H1 (cell line): Measurements from ENCODE around the gene HARS1. TPM values are rescaled to one million over a fixed set of nuclear protein-coding genes. Genes with fewer than 3 reads are reported as not detected.

Experiments used
- CBX5 ChIP-seq: fragments of 300-800, 300-1000 bp; sonication (generic); IDR thresholded peaks from 2 replicates; pipeline ENCODE4 v1.7.1; 2016; ENCODE audit warnings: antibody characterized with exemption, low read length, low read depth
- CEBPB ChIP-seq: IDR thresholded peaks from 2 replicates; pipeline ENCODE4 v1.6.1; 2012; ENCODE audit warnings: low read depth, low read length
- HDAC6 ChIP-seq: IDR thresholded peaks from one replicate; pipeline ENCODE4 v1.7.1; 2012; ENCODE audit warnings: low read depth, mild to moderate bottlenecking, inconsistent platforms, low read length, moderate library complexity
- POLR2A ChIP-seq, 2 experiments: IDR thresholded peaks; 1 replicate in 1 of 2; 2 replicates in 1 of 2; pipeline ENCODE4 v1.6.1; 2011; ENCODE audit warnings: low read depth in 2 of 2, low read length in 2 of 2, mild to moderate bottlenecking in 2 of 2; ENCODE audit errors: control extremely low read depth in 1 of 2
- POLR2AphosphoS5 ChIP-seq: IDR thresholded peaks from 2 replicates; pipeline ENCODE4 v1.6.1; 2011; ENCODE audit warnings: low read depth, low read length
- SIN3A ChIP-seq, 2 experiments: IDR thresholded peaks in 1 of 2; conservative IDR thresholded peaks in 1 of 2; 2 replicates each; pipeline ENCODE4 v1.6.1; 2011 to 2012; ENCODE audit warnings: low read length in 2 of 2, improper control_type of control experiment in 1 of 2, low read depth in 1 of 2, mild to moderate bottlenecking in 1 of 2
- polyA plus RNA-seq, 7 experiments: library from polyadenylated mRNA; depleted of rRNA in 3 of 7; stranded (reverse) in 5 of 7; unstranded in 2 of 7; fragments of >200 nt in 5 of 7; fragments of 200-250 nt in 2 of 7; gene quantifications; 1 replicate in 5 of 7; 2 replicates in 1 of 7; 4 replicates in 1 of 7; pipeline versions ENCODE4 v1.2.1 to v1.2.3, GENCODE V29; 2011 to 2013; ENCODE audit warnings: missing spikeins in 2 of 7, mixed read lengths in 2 of 7
- total RNA-seq: library from RNA; stranded (reverse); fragmentation: NEBNext Ultra II Directional; extraction: Animal tissue kit (Norgen Biotek cat#: 25700); gene quantifications from 2 replicates; pipeline ENCODE4 v1.2.1, GENCODE V29; 2021
- TF ChIP-seq, protein P1 (sequence below): fragments of 300-600 bp; sonication (generic); IDR thresholded peaks from 2 replicates; pipeline ENCODE4 v1.7.1; 2012; ENCODE audit warnings: low read length, moderate library complexity, mild to moderate bottlenecking, inconsistent platforms; ENCODE audit not compliant: insufficient replicate concordance

The HARS1 gene
- total and polyA plus RNA-seq, 2 of the 8 experiments (the other 6 are each of a cell fraction or from before 2014, with no cell fraction given): 27.8 to 56.8 TPM

DNA sequence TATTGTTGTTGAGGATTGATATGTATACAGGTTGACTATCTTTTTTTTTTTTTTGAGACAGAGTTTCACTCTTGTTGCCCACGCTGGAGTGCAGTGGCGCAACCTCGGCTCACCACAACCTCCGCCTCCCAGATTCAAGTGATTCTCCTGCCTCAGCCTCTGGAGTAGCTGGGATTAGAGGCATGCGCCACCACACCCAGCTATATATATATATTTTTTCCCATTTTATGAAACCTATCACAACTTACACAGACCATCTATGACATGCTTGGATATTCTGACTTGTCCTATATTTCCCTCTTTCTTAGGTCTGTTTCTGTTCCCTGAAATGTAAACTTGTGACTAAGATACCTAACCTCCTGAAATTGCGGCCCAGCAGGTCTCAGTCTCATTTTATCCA is 63.2 kb downstream of the HARS1 start (continued):
- TF ChIP-seq, protein P1, sequence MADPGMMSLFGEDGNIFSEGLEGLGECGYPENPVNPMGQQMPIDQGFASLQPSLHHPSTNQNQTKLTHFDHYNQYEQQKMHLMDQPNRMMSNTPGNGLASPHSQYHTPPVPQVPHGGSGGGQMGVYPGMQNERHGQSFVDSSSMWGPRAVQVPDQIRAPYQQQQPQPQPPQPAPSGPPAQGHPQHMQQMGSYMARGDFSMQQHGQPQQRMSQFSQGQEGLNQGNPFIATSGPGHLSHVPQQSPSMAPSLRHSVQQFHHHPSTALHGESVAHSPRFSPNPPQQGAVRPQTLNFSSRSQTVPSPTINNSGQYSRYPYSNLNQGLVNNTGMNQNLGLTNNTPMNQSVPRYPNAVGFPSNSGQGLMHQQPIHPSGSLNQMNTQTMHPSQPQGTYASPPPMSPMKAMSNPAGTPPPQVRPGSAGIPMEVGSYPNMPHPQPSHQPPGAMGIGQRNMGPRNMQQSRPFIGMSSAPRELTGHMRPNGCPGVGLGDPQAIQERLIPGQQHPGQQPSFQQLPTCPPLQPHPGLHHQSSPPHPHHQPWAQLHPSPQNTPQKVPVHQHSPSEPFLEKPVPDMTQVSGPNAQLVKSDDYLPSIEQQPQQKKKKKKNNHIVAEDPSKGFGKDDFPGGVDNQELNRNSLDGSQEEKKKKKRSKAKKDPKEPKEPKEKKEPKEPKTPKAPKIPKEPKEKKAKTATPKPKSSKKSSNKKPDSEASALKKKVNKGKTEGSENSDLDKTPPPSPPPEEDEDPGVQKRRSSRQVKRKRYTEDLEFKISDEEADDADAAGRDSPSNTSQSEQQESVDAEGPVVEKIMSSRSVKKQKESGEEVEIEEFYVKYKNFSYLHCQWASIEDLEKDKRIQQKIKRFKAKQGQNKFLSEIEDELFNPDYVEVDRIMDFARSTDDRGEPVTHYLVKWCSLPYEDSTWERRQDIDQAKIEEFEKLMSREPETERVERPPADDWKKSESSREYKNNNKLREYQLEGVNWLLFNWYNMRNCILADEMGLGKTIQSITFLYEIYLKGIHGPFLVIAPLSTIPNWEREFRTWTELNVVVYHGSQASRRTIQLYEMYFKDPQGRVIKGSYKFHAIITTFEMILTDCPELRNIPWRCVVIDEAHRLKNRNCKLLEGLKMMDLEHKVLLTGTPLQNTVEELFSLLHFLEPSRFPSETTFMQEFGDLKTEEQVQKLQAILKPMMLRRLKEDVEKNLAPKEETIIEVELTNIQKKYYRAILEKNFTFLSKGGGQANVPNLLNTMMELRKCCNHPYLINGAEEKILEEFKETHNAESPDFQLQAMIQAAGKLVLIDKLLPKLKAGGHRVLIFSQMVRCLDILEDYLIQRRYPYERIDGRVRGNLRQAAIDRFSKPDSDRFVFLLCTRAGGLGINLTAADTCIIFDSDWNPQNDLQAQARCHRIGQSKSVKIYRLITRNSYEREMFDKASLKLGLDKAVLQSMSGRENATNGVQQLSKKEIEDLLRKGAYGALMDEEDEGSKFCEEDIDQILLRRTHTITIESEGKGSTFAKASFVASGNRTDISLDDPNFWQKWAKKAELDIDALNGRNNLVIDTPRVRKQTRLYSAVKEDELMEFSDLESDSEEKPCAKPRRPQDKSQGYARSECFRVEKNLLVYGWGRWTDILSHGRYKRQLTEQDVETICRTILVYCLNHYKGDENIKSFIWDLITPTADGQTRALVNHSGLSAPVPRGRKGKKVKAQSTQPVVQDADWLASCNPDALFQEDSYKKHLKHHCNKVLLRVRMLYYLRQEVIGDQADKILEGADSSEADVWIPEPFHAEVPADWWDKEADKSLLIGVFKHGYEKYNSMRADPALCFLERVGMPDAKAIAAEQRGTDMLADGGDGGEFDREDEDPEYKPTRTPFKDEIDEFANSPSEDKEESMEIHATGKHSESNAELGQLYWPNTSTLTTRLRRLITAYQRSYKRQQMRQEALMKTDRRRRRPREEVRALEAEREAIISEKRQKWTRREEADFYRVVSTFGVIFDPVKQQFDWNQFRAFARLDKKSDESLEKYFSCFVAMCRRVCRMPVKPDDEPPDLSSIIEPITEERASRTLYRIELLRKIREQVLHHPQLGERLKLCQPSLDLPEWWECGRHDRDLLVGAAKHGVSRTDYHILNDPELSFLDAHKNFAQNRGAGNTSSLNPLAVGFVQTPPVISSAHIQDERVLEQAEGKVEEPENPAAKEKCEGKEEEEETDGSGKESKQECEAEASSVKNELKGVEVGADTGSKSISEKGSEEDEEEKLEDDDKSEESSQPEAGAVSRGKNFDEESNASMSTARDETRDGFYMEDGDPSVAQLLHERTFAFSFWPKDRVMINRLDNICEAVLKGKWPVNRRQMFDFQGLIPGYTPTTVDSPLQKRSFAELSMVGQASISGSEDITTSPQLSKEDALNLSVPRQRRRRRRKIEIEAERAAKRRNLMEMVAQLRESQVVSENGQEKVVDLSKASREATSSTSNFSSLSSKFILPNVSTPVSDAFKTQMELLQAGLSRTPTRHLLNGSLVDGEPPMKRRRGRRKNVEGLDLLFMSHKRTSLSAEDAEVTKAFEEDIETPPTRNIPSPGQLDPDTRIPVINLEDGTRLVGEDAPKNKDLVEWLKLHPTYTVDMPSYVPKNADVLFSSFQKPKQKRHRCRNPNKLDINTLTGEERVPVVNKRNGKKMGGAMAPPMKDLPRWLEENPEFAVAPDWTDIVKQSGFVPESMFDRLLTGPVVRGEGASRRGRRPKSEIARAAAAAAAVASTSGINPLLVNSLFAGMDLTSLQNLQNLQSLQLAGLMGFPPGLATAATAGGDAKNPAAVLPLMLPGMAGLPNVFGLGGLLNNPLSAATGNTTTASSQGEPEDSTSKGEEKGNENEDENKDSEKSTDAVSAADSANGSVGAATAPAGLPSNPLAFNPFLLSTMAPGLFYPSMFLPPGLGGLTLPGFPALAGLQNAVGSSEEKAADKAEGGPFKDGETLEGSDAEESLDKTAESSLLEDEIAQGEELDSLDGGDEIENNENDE: no peak
- TF ChIP-seq POLR2A (IDR thresholded peaks at IDR 0.05; ENCODE audit: control extremely low read depth in 1 of 2, low read depth in 2 of 2, low read length in 2 of 2) (no peak), SIN3A (conservative IDR thresholded peaks at IDR 0.05 in 1 of 2, IDR thresholded peaks at IDR 0.05 in 1 of 2; ENCODE audit: low read depth in 1 of 2, low read length in 2 of 2) (no peak), HDAC6 (no peak), POLR2AphosphoS5 (no peak), CBX5 (no peak), CEBPB (no peak)
- TF ChIP-seq, all 59 proteins: peak for 0
